GM21825 (cell line): ENCODE measurements around the gene POC1B.

Source experiments
- ATAC-seq: cut with Tn5 transposase; IDR thresholded peaks from one replicate; pipeline ENCODE4 v1.9.1; 2021; ENCODE audit warnings: mild to moderate bottlenecking, moderate library complexity; ENCODE audit not compliant: unreplicated experiment

POC1B gene

GRCh38 chr12:89525824-89526770 is at the start of gene POC1B:
Gene POC1B (minus strand): TSS chr12:89526047. CDS start chr12:89525895, 152 bp downstream.
- peak; percentile 63 for ATAC-seq

GRCh38 chr12:89575374-89575773 is 49.5 kb upstream of the POC1B start:
- no peak for ATAC-seq

GRCh38 chr12:89574736-89575208 is 48.9 kb upstream of the POC1B start:
- ATAC-seq = no peak

- no peak for ATAC-seq
Measured at GRCh38 chr12:89573051-89573810, 47.4 kb upstream of the POC1B start.

GRCh38 chr12:89571491-89572195 is 45.8 kb upstream of the POC1B start:
- no peak for ATAC-seq

GRCh38 chr12:89568484-89568883 is 42.6 kb upstream of the POC1B start:
- ATAC-seq = no peak

- ATAC-seq = no peak
Measured at GRCh38 chr12:89567691-89568239, 41.9 kb upstream of the POC1B start.

GRCh38 chr12:89566615-89567014 is 40.8 kb upstream of the POC1B start:
- no peak for ATAC-seq

- ATAC-seq = no peak
Measured at GRCh38 chr12:89565002-89565401, 39.2 kb upstream of the POC1B start.

- ATAC-seq = no peak
Measured at GRCh38 chr12:89559753-89560152, 33.9 kb upstream of the POC1B start.

- no peak for ATAC-seq
Measured at GRCh38 chr12:89556976-89557375, 31.1 kb upstream of the POC1B start.

- ATAC-seq = no peak
Measured at GRCh38 chr12:89552376-89552775, 26.5 kb upstream of the POC1B start.

GRCh38 chr12:89551747-89552146 is 25.9 kb upstream of the POC1B start:
- ATAC-seq = no peak

GRCh38 chr12:89547101-89547500 is 21.3 kb upstream of the POC1B start:
- no peak for ATAC-seq

- ATAC-seq = no peak
Measured at GRCh38 chr12:89546151-89546550, 20.3 kb upstream of the POC1B start.

- no peak for ATAC-seq
Measured at GRCh38 chr12:89544681-89545184, 18.9 kb upstream of the POC1B start.

GRCh38 chr12:89544022-89544421 is 18.2 kb upstream of the POC1B start:
- ATAC-seq = no peak

GRCh38 chr12:89542912-89543592 is 17.2 kb upstream of the POC1B start:
- ATAC-seq = peak; percentile 67

GRCh38 chr12:89542236-89542635 is 16.4 kb upstream of the POC1B start:
- no peak for ATAC-seq

- ATAC-seq = no peak
Measured at GRCh38 chr12:89540586-89540985, 14.7 kb upstream of the POC1B start.
